Gastrocnemius medialis (tissue), 4 donors: ENCODE measurements around the gene GABPB2.

Experiments used
- POLR2A ChIP-seq, 2 donors: fragments of 450-650 bp; IDR thresholded peaks; one replicate each; pipeline ENCODE4 v1.6.1; 2017; ENCODE audit warnings: antibody characterized with exemption in 2 of 2, mild to moderate bottlenecking in 2 of 2, moderate library complexity in 2 of 2
- TF ChIP-seq, protein P1 (sequence below), 5 experiments: fragments of 450-650 bp in 3 of 5; fragments of 200-600 bp in 2 of 5; sonication (generic) in 2 of 5; IDR thresholded peaks in 4 of 5; conservative IDR thresholded peaks in 1 of 5; 1 replicate in 4 of 5; 2 replicates in 1 of 5; pipeline ENCODE4 v1.5.1; 2016 to 2019; ENCODE audit warnings: antibody characterized with exemption in 5 of 5, mild to moderate bottlenecking in 3 of 5, moderate library complexity in 3 of 5

DNA sequence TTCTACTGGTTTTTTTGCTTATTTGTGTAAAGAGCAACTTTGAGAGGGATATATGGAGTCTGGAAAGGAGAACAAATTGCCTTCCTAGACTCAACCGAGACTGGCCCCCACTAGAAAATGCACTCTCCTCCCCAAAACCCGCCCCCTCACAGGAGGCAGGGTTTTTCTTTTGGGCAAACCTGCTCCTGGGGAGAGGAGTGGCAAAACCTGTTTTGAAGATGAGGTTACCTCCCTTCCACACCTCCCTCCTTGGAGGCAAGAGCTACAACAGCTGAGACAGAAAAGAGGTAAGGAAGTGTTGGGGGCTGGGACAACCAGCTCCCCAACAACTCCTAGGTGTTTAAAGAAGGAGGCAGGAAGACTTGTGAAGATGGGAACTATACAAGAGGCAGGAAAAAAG lies 34.2 kb upstream of the GABPB2 start, which contains the start of gene BNIPL:
- TF ChIP-seq, protein P1, sequence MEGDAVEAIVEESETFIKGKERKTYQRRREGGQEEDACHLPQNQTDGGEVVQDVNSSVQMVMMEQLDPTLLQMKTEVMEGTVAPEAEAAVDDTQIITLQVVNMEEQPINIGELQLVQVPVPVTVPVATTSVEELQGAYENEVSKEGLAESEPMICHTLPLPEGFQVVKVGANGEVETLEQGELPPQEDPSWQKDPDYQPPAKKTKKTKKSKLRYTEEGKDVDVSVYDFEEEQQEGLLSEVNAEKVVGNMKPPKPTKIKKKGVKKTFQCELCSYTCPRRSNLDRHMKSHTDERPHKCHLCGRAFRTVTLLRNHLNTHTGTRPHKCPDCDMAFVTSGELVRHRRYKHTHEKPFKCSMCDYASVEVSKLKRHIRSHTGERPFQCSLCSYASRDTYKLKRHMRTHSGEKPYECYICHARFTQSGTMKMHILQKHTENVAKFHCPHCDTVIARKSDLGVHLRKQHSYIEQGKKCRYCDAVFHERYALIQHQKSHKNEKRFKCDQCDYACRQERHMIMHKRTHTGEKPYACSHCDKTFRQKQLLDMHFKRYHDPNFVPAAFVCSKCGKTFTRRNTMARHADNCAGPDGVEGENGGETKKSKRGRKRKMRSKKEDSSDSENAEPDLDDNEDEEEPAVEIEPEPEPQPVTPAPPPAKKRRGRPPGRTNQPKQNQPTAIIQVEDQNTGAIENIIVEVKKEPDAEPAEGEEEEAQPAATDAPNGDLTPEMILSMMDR (IDR thresholded peaks at IDR 0.05 in 4 of 5, conservative IDR thresholded peaks at IDR 0.05 in 1 of 5): no peak
- TF ChIP-seq POLR2A (IDR thresholded peaks at IDR 0.05): no peak
